ENCODE data around the gene ENTPD2.
A peak's percentile ranks its signal among the peaks of the same experiment; 100 is the strongest.

The ENTPD2 gene

GRCh38 chr9:137028263-137029057, 25.4 kb downstream of the ENTPD2 start:
- peak; percentile 78 for DNase-seq

GRCh38 chr9:137027369-137028262, 26.2 kb downstream of the ENTPD2 start, which contains the start of gene ABCA2:
Gene ABCA2 (minus strand): TSS chr9:137028237. CDS start chr9:137028140, 97 bp downstream.
- DNase-seq = no peak

- no peak for DNase-seq
These were observed 27.0 kb downstream of the ENTPD2 start for GRCh38 chr9:137026828-137027227.

- DNase-seq = no peak
These were observed 27.5 kb downstream of the ENTPD2 start for GRCh38 chr9:137026384-137026783.

DNA sequence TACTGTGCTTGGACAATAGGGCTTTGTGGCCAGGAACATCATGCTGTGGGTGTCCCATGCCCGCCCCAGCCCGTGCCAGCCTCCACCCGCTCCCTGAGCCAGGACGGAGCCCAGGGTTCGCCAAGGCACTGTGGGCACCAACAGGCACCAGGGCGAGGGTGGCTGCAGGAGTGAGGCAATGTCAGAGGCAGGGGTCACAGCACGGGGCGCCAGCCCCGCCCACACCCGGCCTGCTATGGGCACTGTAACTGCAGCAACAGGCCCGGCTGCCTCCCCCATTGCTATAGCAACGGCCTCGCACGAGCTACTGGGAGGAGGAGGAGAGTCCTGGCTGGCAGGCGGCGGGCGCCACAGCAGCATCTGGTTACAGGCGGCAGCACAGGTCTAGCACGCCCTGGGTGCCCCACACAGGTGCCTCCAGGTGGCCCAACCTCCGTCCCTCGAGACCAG, 28.3 kb downstream of the ENTPD2 start:
- no peak for DNase-seq

DNA sequence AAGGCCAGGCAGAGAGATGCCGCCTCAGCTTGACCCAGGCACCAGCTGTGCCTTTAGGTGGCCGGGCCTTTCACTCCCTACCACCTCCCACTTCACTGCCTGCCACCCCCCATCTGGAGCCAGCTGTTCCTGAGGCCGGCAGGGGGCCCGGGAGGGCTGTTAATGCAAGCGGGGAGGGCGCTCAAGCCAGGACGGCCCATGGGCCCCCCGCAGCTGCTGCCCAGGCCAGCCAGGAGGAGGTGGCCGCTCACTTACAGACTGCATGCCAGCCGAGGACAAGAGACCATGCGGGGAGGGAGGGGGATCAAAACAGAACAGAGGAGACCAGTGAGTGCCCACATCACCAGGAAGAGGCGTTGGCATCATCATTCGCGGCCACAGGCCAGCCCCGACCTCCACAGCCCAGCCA, 30.3 kb downstream of the ENTPD2 start:
- no peak for DNase-seq

- no peak for DNase-seq
These were observed 30.7 kb downstream of the ENTPD2 start for GRCh38 chr9:137023157-137023556.

GRCh38 chr9:137022662-137023008, 31.2 kb downstream of the ENTPD2 start:
- no peak for DNase-seq

- peak; percentile 78 for DNase-seq
These were observed 31.7 kb downstream of the ENTPD2 start for GRCh38 chr9:137021979-137022661.

GRCh38 chr9:137021568-137021978, 32.3 kb downstream of the ENTPD2 start:
- DNase-seq = no peak

- no peak for DNase-seq
These were observed 32.9 kb downstream of the ENTPD2 start for GRCh38 chr9:137020771-137021567.

- DNase-seq = no peak
These were observed 33.8 kb downstream of the ENTPD2 start for GRCh38 chr9:137019891-137020683.

- no peak for DNase-seq
These were observed 34.9 kb downstream of the ENTPD2 start for GRCh38 chr9:137018761-137019559.

- DNase-seq = no peak
These were observed 35.9 kb downstream of the ENTPD2 start for GRCh38 chr9:137017791-137018497.

DNA sequence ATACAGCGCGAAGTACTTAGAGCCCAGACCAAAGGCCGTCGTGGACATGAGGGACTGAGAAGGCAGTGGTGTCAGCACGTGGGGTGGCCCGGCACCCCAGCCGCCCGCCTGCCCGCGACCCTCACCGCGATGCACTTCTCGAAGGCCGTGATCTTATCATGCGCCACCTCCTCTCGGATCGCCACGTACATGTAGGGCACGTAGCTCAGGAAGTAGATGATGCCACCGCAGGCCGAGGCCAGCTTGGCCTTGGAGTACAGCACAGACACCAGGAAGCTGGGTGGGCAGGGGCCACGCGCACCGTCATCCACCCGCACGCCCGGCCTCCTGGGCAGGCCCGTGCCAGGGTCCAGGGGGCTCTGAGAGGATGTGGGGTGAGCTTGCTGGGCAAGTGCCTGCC, 36.8 kb downstream of the ENTPD2 start:
- no peak for DNase-seq

DNA sequence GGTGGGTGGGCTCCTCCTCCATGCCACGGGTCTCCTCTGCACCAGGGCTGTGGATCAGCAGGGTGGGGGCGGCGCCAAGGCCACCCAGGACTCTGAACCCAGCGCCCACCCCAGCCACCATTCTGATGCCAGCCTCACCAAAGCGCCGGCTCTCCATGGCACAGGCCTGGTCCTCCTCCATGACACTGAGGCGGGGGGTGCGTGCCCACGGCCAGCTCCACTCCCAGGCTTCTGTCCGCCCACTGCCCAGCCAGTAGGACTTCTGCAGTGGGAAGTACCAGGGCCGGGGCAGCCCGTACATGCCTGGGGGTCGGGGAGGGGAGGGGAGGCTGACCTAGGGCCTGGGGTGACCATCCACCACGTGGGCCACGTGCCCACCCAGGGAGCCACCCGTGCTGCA, 37.4 kb downstream of the ENTPD2 start:
- DNase-seq = no peak

DNA sequence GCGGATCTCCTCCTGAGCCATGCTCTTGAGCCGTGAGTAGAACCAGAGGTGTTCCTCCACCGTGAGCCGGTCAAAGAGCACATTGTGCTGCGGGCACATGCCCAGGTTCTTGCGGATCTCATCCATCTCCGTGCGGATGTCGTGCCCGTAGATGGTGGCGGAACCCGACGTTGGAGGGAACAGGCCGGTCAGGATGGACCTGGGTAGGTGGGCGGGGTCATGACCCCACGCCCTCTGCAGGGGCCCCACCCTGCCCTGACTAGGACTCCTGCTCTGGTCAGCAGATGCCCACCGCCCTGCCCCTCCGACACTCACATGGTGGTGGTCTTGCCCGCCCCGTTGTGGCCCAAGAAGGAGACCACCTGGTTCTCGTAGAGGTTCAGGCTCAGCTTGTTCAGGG, 37.9 kb downstream of the ENTPD2 start:
- no peak for DNase-seq

- no peak for DNase-seq
These were observed 38.3 kb downstream of the ENTPD2 start for GRCh38 chr9:137015540-137015930.

DNA sequence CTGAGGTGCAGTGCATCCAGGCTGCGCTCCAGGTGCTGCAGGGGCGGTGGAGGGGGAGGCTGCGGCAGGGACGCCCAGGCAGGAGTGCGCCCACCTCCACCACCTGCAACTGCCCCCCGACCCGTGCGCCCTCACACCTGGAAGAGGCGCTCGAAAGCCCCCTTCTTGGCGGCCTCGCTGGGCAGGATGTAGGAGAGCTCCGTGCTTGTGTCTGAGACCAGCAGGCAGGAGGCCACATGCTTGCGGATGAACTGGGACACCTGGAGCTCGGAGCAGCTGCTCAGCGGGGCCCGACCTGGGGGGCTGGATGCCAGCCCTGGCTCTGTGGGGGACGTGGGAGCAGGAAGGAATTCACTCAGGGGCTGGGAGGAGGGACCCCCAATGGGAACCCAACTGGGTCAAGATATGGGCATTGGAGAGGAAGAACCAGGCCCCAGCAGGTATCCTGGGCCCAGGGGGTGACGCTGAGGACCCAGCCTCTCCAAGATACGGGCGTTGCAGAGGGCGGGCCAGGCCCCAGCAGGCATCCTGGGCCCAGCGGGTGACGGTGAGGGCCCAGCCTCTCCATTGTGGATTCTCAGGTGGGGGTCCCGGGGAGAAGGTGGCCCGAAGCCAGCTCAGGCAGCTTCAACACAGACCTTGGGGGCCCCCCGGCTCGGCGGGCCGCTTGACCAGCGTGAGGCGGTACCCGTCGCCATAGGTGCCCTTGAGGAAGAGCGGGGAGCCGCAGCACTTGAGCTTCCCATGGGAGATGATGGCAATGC, 38.9 kb downstream of the ENTPD2 start:
- no peak for DNase-seq
